Measurements from ENCODE around the gene IPO11. TPM values are rescaled to one million over a fixed set of nuclear protein-coding genes. Genes with fewer than 3 reads are reported as not detected.

Gene IPO11
- total and polyA plus RNA-seq, 2 of the 4 experiments (the other 2 are of a cell fraction): 12.6 to 40.0 TPM

DNA sequence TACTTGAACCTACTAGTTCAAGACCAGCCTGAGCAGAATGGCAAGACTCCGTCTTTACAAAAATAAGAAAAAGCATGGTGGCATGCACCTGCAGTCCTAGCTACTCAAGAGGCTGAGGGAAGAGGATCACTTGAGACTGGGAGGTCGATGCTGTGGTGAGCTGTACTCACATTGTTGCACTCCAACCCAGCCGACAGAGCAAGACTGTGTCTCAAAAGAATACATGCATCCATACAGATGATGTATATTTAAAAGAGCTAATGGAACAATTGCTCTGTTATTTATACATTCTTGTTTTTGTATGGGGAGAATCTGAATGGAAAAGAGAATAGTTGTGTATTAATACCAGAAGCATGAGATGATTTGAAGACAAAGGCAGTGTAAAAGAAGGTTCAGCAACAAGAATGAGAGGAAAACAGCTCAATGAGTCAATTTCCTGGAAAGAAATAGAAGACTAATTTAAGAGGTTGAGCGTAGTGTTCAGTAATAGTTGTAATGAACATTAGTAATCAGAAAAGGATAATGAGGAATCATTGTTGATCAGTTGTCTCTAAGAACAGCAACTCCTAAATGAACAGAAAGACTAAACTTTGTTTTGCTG is 164.1 kb downstream of the IPO11 start:
- Histone ChIP-seq H3K4me3 (ENCODE audit: insufficient read depth, low read depth, low read length) (no peak overlapping the region), H4K8ac (ENCODE audit: low read depth in 2 of 2, low read length in 2 of 2) (no peak overlapping the region; a peak in 1 of 4 replicates), H2AFZ (replicated peaks; ENCODE audit: low read length, poor library complexity) (no peak overlapping the region), H4K5ac (ENCODE audit: low read depth, low read length) (no peak overlapping the region), H3K9me3 (ENCODE audit: control insufficient read depth, insufficient read depth, low read length) (no peaks in the 10 kb centered on the region), H3K23ac (ENCODE audit: low read depth, low read length) (no peak overlapping the region), H3K9ac (ENCODE audit: low read depth, low read length) (no peak overlapping the region), H2BK15ac (ENCODE audit: low read depth, low read length) (no peak overlapping the region), H3K79me1 (ENCODE audit: low read depth in 1 of 2, low read length in 2 of 2) (no peaks in the 10 kb centered on the region; a peak in 1 of 4 replicates), H3K14ac (replicated peaks; ENCODE audit: low read depth, low read length) (no peak overlapping the region), H2BK120ac (ENCODE audit: low read depth, low read length) (no peak overlapping the region), H3K36me3 (ENCODE audit: control insufficient read depth, insufficient read depth, low read length) (peaks cover 1% of the 10 kb centered on the region; the same call in 1 of the 2 replicates), H3K27me3 (ENCODE audit: control insufficient read depth, insufficient read depth, low read length) (no peaks in the 10 kb centered on the region), H3K4me2 (ENCODE audit: low read depth, low read length) (no peak overlapping the region), H4K20me1 (ENCODE audit: insufficient read depth, low read length) (no peaks in the 10 kb centered on the region), H3K4ac (ENCODE audit: low read depth, low read length) (no peak overlapping the region), H3K18ac (ENCODE audit: low read depth, low read length) (no peak overlapping the region), H2BK20ac (ENCODE audit: low read depth, low read length) (no peak overlapping the region), H2BK5ac (ENCODE audit: low read depth, low read length, poor library complexity, severe bottlenecking) (no peak overlapping the region), H4K91ac (ENCODE audit: insufficient read depth, low read depth, low read length) (no peak overlapping the region), H2AK5ac (ENCODE audit: low read depth, low read length) (no peak overlapping the region), H3K27ac (ENCODE audit: insufficient read depth, low read length) (no peak overlapping the region), H3K9me1 (ENCODE audit: insufficient read depth, low read length) (no peaks in the 10 kb centered on the region), H3K4me1 (ENCODE audit: control insufficient read depth, insufficient read depth, low read length) (no peaks in the 10 kb centered on the region), H3K56ac (ENCODE audit: extremely low read depth, insufficient read depth, low read length) (no peak overlapping the region), H2AK9ac (replicated peaks; ENCODE audit: low read depth, low read length, poor library complexity) (no peak overlapping the region)
- in situ Hi-C loops (cut with MboI; ENCODE audit: low sequenced_read_pairs) (no loop called here), dilution Hi-C loops (cut with HindIII; ENCODE audit: low sequenced_read_pairs, unreplicated experiment) (no loop called here), intact Hi-C loops (cut with micrococcal nuclease) (no loop called here)
- POLR2A ChIA-PET (ENCODE audit: unreplicated experiment): no interaction called here
- 100% methylated on average over 1 of the region's 4 CpGs; no CpG with 5 or more reads in 1 of the 2 experiments for WGBS, 2 experiments (ENCODE audit: extremely low coverage in 2 of 2, insufficient read length in 1 of 2)
- TF ChIP-seq SMC3 (IDR thresholded peaks at IDR 0.05; ENCODE audit: low read depth, low read length) (no peak), RFX5 (IDR thresholded peaks at IDR 0.05; ENCODE audit: low read depth, low read length) (no peak), MAFK (IDR thresholded peaks at IDR 0.05; ENCODE audit: low read depth, low read length) (no peak), RCOR1 (IDR thresholded peaks at IDR 0.05; ENCODE audit: insufficient replicate concordance, low read length) (no peak), CEBPB (IDR thresholded peaks at IDR 0.05; ENCODE audit: low read depth, low read length) (no peak), RAD21 (IDR thresholded peaks at IDR 0.05; ENCODE audit: low read length) (no peak), BHLHE40 (IDR thresholded peaks at IDR 0.05; ENCODE audit: low read depth, low read length) (no peak), POLR2A (IDR thresholded peaks at IDR 0.05; ENCODE audit: low read depth, low read length) (no peak), FOS (IDR thresholded peaks at IDR 0.05; ENCODE audit: low read depth, low read length) (no peak), MXI1 (IDR thresholded peaks at IDR 0.05; ENCODE audit: borderline replicate concordance, low read depth, low read length) (no peak)
- TF ChIP-seq, protein P1, sequence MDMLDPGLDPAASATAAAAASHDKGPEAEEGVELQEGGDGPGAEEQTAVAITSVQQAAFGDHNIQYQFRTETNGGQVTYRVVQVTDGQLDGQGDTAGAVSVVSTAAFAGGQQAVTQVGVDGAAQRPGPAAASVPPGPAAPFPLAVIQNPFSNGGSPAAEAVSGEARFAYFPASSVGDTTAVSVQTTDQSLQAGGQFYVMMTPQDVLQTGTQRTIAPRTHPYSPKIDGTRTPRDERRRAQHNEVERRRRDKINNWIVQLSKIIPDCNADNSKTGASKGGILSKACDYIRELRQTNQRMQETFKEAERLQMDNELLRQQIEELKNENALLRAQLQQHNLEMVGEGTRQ (IDR thresholded peaks at IDR 0.05; ENCODE audit: low read depth, low read length): no peak
- TF ChIP-seq, protein P2, sequence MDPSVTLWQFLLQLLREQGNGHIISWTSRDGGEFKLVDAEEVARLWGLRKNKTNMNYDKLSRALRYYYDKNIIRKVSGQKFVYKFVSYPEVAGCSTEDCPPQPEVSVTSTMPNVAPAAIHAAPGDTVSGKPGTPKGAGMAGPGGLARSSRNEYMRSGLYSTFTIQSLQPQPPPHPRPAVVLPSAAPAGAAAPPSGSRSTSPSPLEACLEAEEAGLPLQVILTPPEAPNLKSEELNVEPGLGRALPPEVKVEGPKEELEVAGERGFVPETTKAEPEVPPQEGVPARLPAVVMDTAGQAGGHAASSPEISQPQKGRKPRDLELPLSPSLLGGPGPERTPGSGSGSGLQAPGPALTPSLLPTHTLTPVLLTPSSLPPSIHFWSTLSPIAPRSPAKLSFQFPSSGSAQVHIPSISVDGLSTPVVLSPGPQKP (IDR thresholded peaks at IDR 0.05; ENCODE audit: borderline replicate concordance, low read depth, low read length): no peak
- TF ChIP-seq, protein P3, sequence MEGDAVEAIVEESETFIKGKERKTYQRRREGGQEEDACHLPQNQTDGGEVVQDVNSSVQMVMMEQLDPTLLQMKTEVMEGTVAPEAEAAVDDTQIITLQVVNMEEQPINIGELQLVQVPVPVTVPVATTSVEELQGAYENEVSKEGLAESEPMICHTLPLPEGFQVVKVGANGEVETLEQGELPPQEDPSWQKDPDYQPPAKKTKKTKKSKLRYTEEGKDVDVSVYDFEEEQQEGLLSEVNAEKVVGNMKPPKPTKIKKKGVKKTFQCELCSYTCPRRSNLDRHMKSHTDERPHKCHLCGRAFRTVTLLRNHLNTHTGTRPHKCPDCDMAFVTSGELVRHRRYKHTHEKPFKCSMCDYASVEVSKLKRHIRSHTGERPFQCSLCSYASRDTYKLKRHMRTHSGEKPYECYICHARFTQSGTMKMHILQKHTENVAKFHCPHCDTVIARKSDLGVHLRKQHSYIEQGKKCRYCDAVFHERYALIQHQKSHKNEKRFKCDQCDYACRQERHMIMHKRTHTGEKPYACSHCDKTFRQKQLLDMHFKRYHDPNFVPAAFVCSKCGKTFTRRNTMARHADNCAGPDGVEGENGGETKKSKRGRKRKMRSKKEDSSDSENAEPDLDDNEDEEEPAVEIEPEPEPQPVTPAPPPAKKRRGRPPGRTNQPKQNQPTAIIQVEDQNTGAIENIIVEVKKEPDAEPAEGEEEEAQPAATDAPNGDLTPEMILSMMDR (conservative IDR thresholded peaks at IDR 0.05; ENCODE audit: low read depth, low read length): no peak
- CTCF ChIA-PET: no interaction called here
- DNase-seq: no peak
- no peak for ATAC-seq (ENCODE audit: low read depth)
- BruUV-seq (replicated peaks): no TSS peak

All from IMR-90 (cell line).